Heart right ventricle (tissue), 16 donors: ENCODE measurements around the gene CATSPERE. TPM values are rescaled to one million over a fixed set of nuclear protein-coding genes. Genes with fewer than 3 reads are reported as not detected.

Experiments
- ATAC-seq, 8 donors: fragments of 200-7000 bp; cut with Tn5 transposase; one replicate each; pipeline ENCODE4 v1.9.1; 2020; ENCODE audit warnings: mild to moderate bottlenecking in 8 of 8, moderate library complexity in 8 of 8, moderate number of reproducible peaks in 1 of 8
- DNase-seq, 2 donors: peaks; one replicate each; pipeline ENCODE4 v3.0.0-alpha.2; 2020
- H3K27ac ChIP-seq, 10 donors: fragments of 200-600 bp; sonication (generic) in 2 of 10; one replicate each; pipeline versions ENCODE4 v1.5.0 to v1.8.0; 2020 to 2022; ENCODE audit warnings: mild to moderate bottlenecking in 3 of 10
- H3K27me3 ChIP-seq, 7 donors: fragments of 200-600 bp; one replicate each; pipeline ENCODE4 v1.8.0; 2021 to 2022; ENCODE audit warnings: mild to moderate bottlenecking in 2 of 7
- H3K36me3 ChIP-seq, 9 donors: fragments of 200-600 bp; sonication (generic) in 1 of 9; one replicate each; pipeline versions ENCODE4 v1.5.0 to v1.8.0; 2020 to 2022; ENCODE audit warnings: mild to moderate bottlenecking in 2 of 9
- H3K4me1 ChIP-seq, 9 donors: fragments of 200-600 bp; sonication (generic) in 1 of 9; one replicate each; pipeline versions ENCODE4 v1.5.0 to v1.8.0; 2020 to 2022; ENCODE audit warnings: mild to moderate bottlenecking in 4 of 9
- H3K4me3 ChIP-seq, 10 donors: fragments of 200-600 bp; sonication (generic) in 2 of 10; one replicate each; pipeline versions ENCODE4 v1.5.0 to v1.8.0; 2020 to 2022; ENCODE audit warnings: mild to moderate bottlenecking in 7 of 10, moderate library complexity in 2 of 10
- H3K9me3 ChIP-seq, 11 donors: fragments of 200-600 bp in 10 of 11; sonication (generic) in 2 of 11; one replicate each; pipeline versions ENCODE4 v1.5.0 to v1.8.0; 2013 to 2022; ENCODE audit warnings: mild to moderate bottlenecking in 2 of 11, control low read depth in 1 of 11, moderate library complexity in 1 of 11
- WGBS, 2 donors: extraction: QIAGEN DNeasy Blood & Tissue Kit; methylation state at CpG; one replicate each; pipeline ENCODE4 v1.1.7; 2013; ENCODE audit warnings: inconsistent platforms in 1 of 2; 5-methylcytosine and 5-hydroxymethylcytosine counted together
- intact Hi-C, 10 donors: fragments of 100-400 bp; cut with DNase I; formaldehyde crosslinking; loops; one replicate each; pipeline versions ENCODE4 v1.11.1 to v1.14.2; 2022
- polyA plus RNA-seq, 2 donors: library from polyadenylated mRNA; stranded (reverse); fragments of 200-250 nt; gene quantifications; one replicate each; pipeline ENCODE4 v1.2.3, GENCODE V29; 2013
- total RNA-seq, 10 donors: library from RNA; stranded (reverse); fragmentation: NEBNext Ultra II Directional in 3 of 10; extraction: Animal tissue kit (Norgen Biotek cat#: 25700) in 3 of 10; gene quantifications; one replicate each; pipeline versions ENCODE4 v1.2.1 to v1.2.4, GENCODE V29; 2021 to 2023
- TF ChIP-seq, protein P1 (sequence below), 9 donors: fragments of 200-600 bp; sonication (generic) in 2 of 9; IDR thresholded peaks; one replicate each; pipeline versions ENCODE4 v1.5.0 to v1.8.0; 2021 to 2022; ENCODE audit warnings: antibody characterized with exemption in 9 of 9, mild to moderate bottlenecking in 5 of 9, moderate library complexity in 1 of 9
- donor health status: Arrhythmogenic right ventricular cardiomyopathy.
- donor health status: ischemic (EF 13 %, LVEDD 7.1; RV severe dilation, severe dysfunction).
- donor health status: healthy with polysubstance abuse.
- donor health status: DM: no; HTN: yes; CAD: no.
- donor health status: DM: no; HTN: no; CAD: no.
- donor health status: ischemic (EF 25% LVEDD 6.9; RV normal size, moderate dysfunction).
- donor health status: ischemic (EF 25% LVEDD 5.7; RV mildly dilated, moderate dysfunction).
- donor health status: healthy.
- donor health status: DM: yes; HTN: yes; CAD: no.
- donor health status: Ischemic cardiomyopathy.
- donor health status: ischemic (EF 35%, LVEDD 5.7; RV mildly dilated, moderate dysfunction).
- donor health status: nonischemic (EF 11% LVEDD 7.7; RV severe dilation, severe dysfunction).
- donor health status: DM: yes; HTN: yes; CAD: no.
- donor health status: PGD.
- donor health status: ischemic (EF 29% LVEDD 5.4; RV normal size, mild dysfunction).
- donor health status: nonischemic (EF 23%, LVEDD 6.1; RV moderate dilation, normal function).

The CATSPERE gene
- total and polyA plus RNA-seq, 12 donors, result 0.07 to 0.83 (median 0.26) TPM; not detected in 1

GRCh38 chr1:244672946-244673682, 212.0 kb downstream of the CATSPERE start:
- H3K9me3 ChIP-seq, result no peaks in the 10 kb centered on the region
- WGBS, 2 donors, result 13 to 18% methylated on average over 4 of the region's 4 CpGs
- TF ChIP-seq, protein P1, sequence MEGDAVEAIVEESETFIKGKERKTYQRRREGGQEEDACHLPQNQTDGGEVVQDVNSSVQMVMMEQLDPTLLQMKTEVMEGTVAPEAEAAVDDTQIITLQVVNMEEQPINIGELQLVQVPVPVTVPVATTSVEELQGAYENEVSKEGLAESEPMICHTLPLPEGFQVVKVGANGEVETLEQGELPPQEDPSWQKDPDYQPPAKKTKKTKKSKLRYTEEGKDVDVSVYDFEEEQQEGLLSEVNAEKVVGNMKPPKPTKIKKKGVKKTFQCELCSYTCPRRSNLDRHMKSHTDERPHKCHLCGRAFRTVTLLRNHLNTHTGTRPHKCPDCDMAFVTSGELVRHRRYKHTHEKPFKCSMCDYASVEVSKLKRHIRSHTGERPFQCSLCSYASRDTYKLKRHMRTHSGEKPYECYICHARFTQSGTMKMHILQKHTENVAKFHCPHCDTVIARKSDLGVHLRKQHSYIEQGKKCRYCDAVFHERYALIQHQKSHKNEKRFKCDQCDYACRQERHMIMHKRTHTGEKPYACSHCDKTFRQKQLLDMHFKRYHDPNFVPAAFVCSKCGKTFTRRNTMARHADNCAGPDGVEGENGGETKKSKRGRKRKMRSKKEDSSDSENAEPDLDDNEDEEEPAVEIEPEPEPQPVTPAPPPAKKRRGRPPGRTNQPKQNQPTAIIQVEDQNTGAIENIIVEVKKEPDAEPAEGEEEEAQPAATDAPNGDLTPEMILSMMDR (IDR thresholded peaks at IDR 0.05), result no peak
- H3K4me1 ChIP-seq, result peaks cover 0 to 56% (median 30%) of the 10 kb centered on the region in 9 donors
- H3K36me3 ChIP-seq, result peaks cover 0 to 10% (median 0%) of the 10 kb centered on the region in 9 donors
- peak in 1 of 2 donors; percentile 74 for DNase-seq
- intact Hi-C loops, result no loop called here
- peak; percentile 86 to 97 (median 94) for ATAC-seq
- H3K27me3 ChIP-seq, result no peaks in the 10 kb centered on the region
- peak overlapping the region; percentile 26 to 87 (median 72) for H3K27ac ChIP-seq
- peak overlapping the region in 4 of 10 donors; percentile 1 to 14 (median 6) for H3K4me3 ChIP-seq

- Histone ChIP-seq H3K27me3 (no peaks in the 10 kb centered on the region), H3K27ac (peak overlapping the region in 5 of 10 donors; percentile 61 to 83 (median 81)), H3K36me3 (peaks cover 0 to 14% (median 0%) of the 10 kb centered on the region in 9 donors), H3K4me3 (no peak overlapping the region), H3K4me1 (peaks cover 0 to 69% (median 34%) of the 10 kb centered on the region in 9 donors), H3K9me3 (no peaks in the 10 kb centered on the region)
- intact Hi-C loops, result no loop called here
- DNase-seq (no peak), ATAC-seq (no peak)
- TF ChIP-seq, protein P1 (IDR thresholded peaks at IDR 0.05), result no peak
- WGBS, 2 donors, result 60 to 69% methylated on average over 4 of the region's 4 CpGs
Observed at GRCh38 chr1:244674446-244674845, 213.4 kb downstream of the CATSPERE start.

DNA sequence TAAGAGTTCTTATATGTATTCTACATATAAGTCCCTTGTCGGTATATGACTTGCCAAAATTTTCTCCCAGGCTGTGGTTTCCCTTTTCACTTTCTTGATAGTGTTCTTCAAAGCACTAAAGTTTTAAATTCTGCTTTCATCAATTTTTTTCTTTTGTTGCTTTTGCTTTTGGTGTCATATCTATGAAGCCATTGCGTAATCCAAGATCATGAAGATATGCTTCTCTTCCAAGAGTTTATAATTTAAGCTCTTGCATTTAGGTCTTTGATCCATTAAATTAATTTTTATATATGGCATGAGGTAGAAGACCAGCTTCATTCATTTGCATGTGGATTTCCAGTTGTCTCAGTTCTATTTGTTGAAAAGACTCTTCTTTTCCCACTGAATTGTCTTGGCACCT, 214.1 kb downstream of the CATSPERE start:
- Histone ChIP-seq H3K4me1 (peaks cover 0 to 75% (median 37%) of the 10 kb centered on the region in 9 donors), H3K27me3 (no peaks in the 10 kb centered on the region), H3K27ac (peak overlapping the region in 2 of 10 donors; percentile 82 to 83), H3K36me3 (peaks cover 0 to 7% (median 0%) of the 10 kb centered on the region in 9 donors), H3K4me3 (no peak overlapping the region), H3K9me3 (no peaks in the 10 kb centered on the region)
- intact Hi-C loops, result no loop called here
- ATAC-seq (no peak), DNase-seq (no peak)
- 94 to 96% methylated on average over 2 of the region's 2 CpGs for WGBS, 2 donors
- TF ChIP-seq, protein P1 (IDR thresholded peaks at IDR 0.05), result no peak

GRCh38 chr1:244678697-244679096, 217.6 kb downstream of the CATSPERE start:
- Histone ChIP-seq H3K27me3 (no peaks in the 10 kb centered on the region), H3K27ac (peak overlapping the region in 1 of 10 donors; percentile 24), H3K9me3 (no peaks in the 10 kb centered on the region), H3K36me3 (peaks cover 0 to 16% (median 0%) of the 10 kb centered on the region in 9 donors), H3K4me3 (no peak overlapping the region), H3K4me1 (peaks cover 0 to 68% (median 30%) of the 10 kb centered on the region in 9 donors)
- DNase-seq (no peak), ATAC-seq (peak in 2 of 8 donors; percentile 37 to 49)
- intact Hi-C loops, result no loop called here
- TF ChIP-seq, protein P1 (IDR thresholded peaks at IDR 0.05), result no peak
- WGBS, 2 donors, result 61 to 68% methylated on average over 6 of the region's 6 CpGs
